K562 (cell line): Measurements from ENCODE around the gene SRGAP3. TPM values are rescaled to one million over a fixed set of nuclear protein-coding genes. Genes with fewer than 3 reads are reported as not detected.

ENCODE experiments used
- ATAC-seq: fragments of 200-7000 bp; cut with Tn5 transposase; 3 replicates; pipeline ENCODE4 v1.9.1; 2020; ENCODE audit warnings: moderate library complexity
- BruUV-seq: library from RNA; stranded (reverse); fragments of 400-500 nt; replicated peaks from 2 replicates; lab custom pipeline; 2021; lab: Mats Ljungman, UMichigan
- CTCF ChIA-PET: fragments of 300-600 bp; formaldehyde crosslinking; extraction: SDS; loops from one replicate; lab custom pipeline; 2021; ENCODE audit warnings: low intra/inter-chr PET ratio; lab: Yijun Ruan, JAX
- POLR2A ChIA-PET: fragments of 300-600, 350-650 bp; sonication (Branson Sonifier 250); formaldehyde crosslinking; extraction: SDS; loops from one replicate; lab custom pipeline; 2021; ENCODE audit warnings: antibody characterized with exemption, inconsistent platforms; lab: Yijun Ruan, JAX
- DNase-seq, 4 experiments: peaks; one replicate each; pipeline versions ENCODE4 v3.0.0 to v3.0.0-alpha.2; 2011 to 2018; ENCODE audit warnings: low spot score in 3 of 4, mixed read lengths in 3 of 4; ENCODE audit errors: extremely low read depth in 1 of 4
- FAIRE-seq: peaks from 2 replicates; lab custom pipeline; 2011; peaks lifted over from hg19 to GRCh38; lab: Jason Lieb, UNC
- H2AFZ ChIP-seq: 2 replicates; pipeline ENCODE4 v1.6.0; 2011; ENCODE audit warnings: low read depth, low read length, control low read depth, inconsistent platforms
- H3K27ac ChIP-seq: fragments of 200-600 bp; 3 replicates; pipeline ENCODE4 v1.8.0; 2011; ENCODE audit warnings: low read depth, mild to moderate bottlenecking, control low read depth, inconsistent platforms, low read length, moderate library complexity, mixed read lengths; ENCODE audit errors: extremely low read depth
- H3K27me3 ChIP-seq, 2 experiments: fragments of 300-600 bp in 1 of 2; 2 replicates in 1 of 2; 3 replicates in 1 of 2; pipeline versions ENCODE4 v1.6.0 to v1.8.0; 2011; ENCODE audit warnings: inconsistent platforms in 2 of 2, low read length in 2 of 2, mild to moderate bottlenecking in 1 of 2, mixed read lengths in 1 of 2, moderate library complexity in 1 of 2; ENCODE audit not compliant: control insufficient read depth in 2 of 2, insufficient read depth in 2 of 2
- H3K36me3 ChIP-seq: fragments of 300-600 bp; 3 replicates; pipeline ENCODE4 v1.8.0; 2011; ENCODE audit warnings: mild to moderate bottlenecking, low read length, inconsistent platforms; ENCODE audit not compliant: control insufficient read depth, insufficient read depth
- H3K4me1 ChIP-seq, 2 experiments: fragments of 200-600 bp in 1 of 2; replicated peaks in 1 of 2; 2 replicates in 1 of 2; 3 replicates in 1 of 2; pipeline versions ENCODE4 v1.5.1 to v1.8.0; 2011; ENCODE audit warnings: inconsistent platforms in 2 of 2, low read length in 2 of 2, mild to moderate bottlenecking in 1 of 2, mixed read lengths in 1 of 2, moderate library complexity in 1 of 2; ENCODE audit not compliant: control insufficient read depth in 2 of 2, insufficient read depth in 2 of 2
- H3K4me2 ChIP-seq: 2 replicates; pipeline ENCODE4 v1.6.1; 2011; ENCODE audit warnings: low read length, control low read depth, inconsistent platforms, mixed read lengths; ENCODE audit not compliant: insufficient read depth
- H3K4me3 ChIP-seq: fragments of 200-600 bp; sonication (generic), shearing (Covaris generic); 2 replicates; pipeline ENCODE4 v1.5.1; 2016; ENCODE audit warnings: control low read depth, inconsistent platforms
- H3K79me2 ChIP-seq: fragments of 200-600 bp; 3 replicates; pipeline ENCODE4 v1.8.0; 2011; ENCODE audit warnings: low read length, inconsistent platforms; ENCODE audit not compliant: control insufficient read depth, insufficient read depth
- H3K9ac ChIP-seq, 2 experiments: 2 replicates each; pipeline versions ENCODE4 v1.6.0 to v1.6.1; 2011; ENCODE audit warnings: low read depth in 2 of 2, low read length in 2 of 2, control low read depth in 1 of 2, inconsistent platforms in 1 of 2, mild to moderate bottlenecking in 1 of 2, mixed read lengths in 1 of 2; ENCODE audit not compliant: insufficient read depth in 1 of 2
- H3K9me1 ChIP-seq: one replicate; pipeline ENCODE4 v1.6.0; 2011; ENCODE audit warnings: inconsistent platforms, mild to moderate bottlenecking, low read length, moderate library complexity; ENCODE audit not compliant: control insufficient read depth, insufficient read depth
- H3K9me3 ChIP-seq: replicated peaks from 2 replicates; pipeline ENCODE4 v1.5.1; 2011; ENCODE audit warnings: low read depth, low read length, inconsistent platforms; ENCODE audit not compliant: control insufficient read depth, insufficient read depth
- H4K20me1 ChIP-seq: replicated peaks from 2 replicates; pipeline ENCODE4 v1.6.1; 2011; ENCODE audit warnings: low read length, inconsistent platforms, mixed read lengths; ENCODE audit not compliant: control insufficient read depth, insufficient read depth
- CBX5 ChIP-seq: IDR thresholded peaks from 2 replicates; pipeline ENCODE4 v1.6.1; 2014; ENCODE audit warnings: low read depth, borderline replicate concordance
- FOXO4 ChIP-seq: fragments of 450-650 bp; formaldehyde crosslinking; IDR thresholded peaks from 2 replicates; pipeline ENCODE4 v1.4.0; 2020; ENCODE audit warnings: mild to moderate bottlenecking, moderate library complexity
- KLF6 ChIP-seq: fragments of 250-450 bp; sonication (Bioruptor Pico); IDR thresholded peaks from 2 replicates; pipeline ENCODE4 v1.4.0; 2020; ENCODE audit warnings: mild to moderate bottlenecking, moderate library complexity, borderline replicate concordance
- MEF2A ChIP-seq: IDR thresholded peaks from 2 replicates; pipeline ENCODE4 v1.6.1; 2011; ENCODE audit warnings: low read depth, mild to moderate bottlenecking, low read length, moderate library complexity; ENCODE audit not compliant: control insufficient read depth
- NONO ChIP-seq, 2 experiments: fragments of 200-400 bp in 1 of 2; fragments of 450-650 bp in 1 of 2; formaldehyde crosslinking in 1 of 2; IDR thresholded peaks; 2 replicates each; pipeline ENCODE4 v1.6.1; 2017; ENCODE audit warnings: low read depth in 2 of 2, mild to moderate bottlenecking in 2 of 2, moderate library complexity in 2 of 2, low read length in 1 of 2
- PCBP2 ChIP-seq: fragments of 200-400 bp; formaldehyde crosslinking; IDR thresholded peaks from 2 replicates; pipeline ENCODE4 v1.6.1; 2018; ENCODE audit warnings: low read length, low read depth, mild to moderate bottlenecking, moderate library complexity; ENCODE audit not compliant: poor library complexity, severe bottlenecking
- SAP30 ChIP-seq: fragments of 200-600 bp; sonication (generic); IDR thresholded peaks from 2 replicates; pipeline ENCODE4 v1.6.1; 2012; ENCODE audit warnings: borderline replicate concordance, low read depth, mild to moderate bottlenecking, moderate library complexity, low read length, control low read depth, inconsistent platforms; ENCODE audit not compliant: insufficient read depth, poor library complexity, severe bottlenecking
- SREBF1 ChIP-seq: fragments of 150-350 bp; IDR thresholded peaks from 2 replicates; pipeline ENCODE4 v1.6.1; 2014; ENCODE audit warnings: antibody characterized with exemption, low read depth, low read length, borderline replicate concordance
- TCF7L2 ChIP-seq: fragments of 150-350 bp; IDR thresholded peaks from 2 replicates; pipeline ENCODE4 v1.6.1; 2016; ENCODE audit warnings: low read depth, mild to moderate bottlenecking, low read length, moderate library complexity
- ZNF217 ChIP-seq: sonication (generic); formaldehyde crosslinking; IDR thresholded peaks from 2 replicates; pipeline ENCODE4 v1.8.0; 2022; ENCODE audit warnings: mild to moderate bottlenecking, missing genetic modification reagents
- ZNF280B ChIP-seq: fragments of 250-450 bp; sonication (Bioruptor Pico); IDR thresholded peaks from 2 replicates; pipeline ENCODE4 v1.5.1; 2021; ENCODE audit warnings: mild to moderate bottlenecking
- WGBS: fragments of 100-300 bp; shearing (Covaris generic); methylation state at CpG from one replicate; pipeline ENCODE4 v1.1.6; 2016; ENCODE audit warnings: low coverage, mixed read lengths; ENCODE audit not compliant: insufficient coverage; ENCODE audit errors: missing lambda C conversion rate; 5-methylcytosine and 5-hydroxymethylcytosine counted together
- in situ Hi-C: fragments of 300-500 bp; cut with MboI; formaldehyde crosslinking; loops from 4 replicates; pipeline ENCODE4 v1.15.0; 2018; ENCODE audit warnings: inconsistent platforms, mixed read lengths
- intact Hi-C: fragments of 100-400 bp; cut with micrococcal nuclease; formaldehyde crosslinking; loops from 2 replicates; pipeline ENCODE4 v1.14.2; 2022
- polyA plus RNA-seq, 8 experiments: library from polyadenylated mRNA; depleted of rRNA in 4 of 8; stranded (reverse) in 5 of 8; unstranded in 3 of 8; fragments of >200 nt; fragmentation: Nextera tagmentation in 2 of 8; fragmentation: Illumina TruSeq in 1 of 8; extraction: Ambion mirVana in 2 of 8; extraction: Trizol in 1 of 8; gene quantifications; 2 replicates each; pipeline versions ENCODE4 v1.2.1 to v1.2.3, GENCODE V29; 2011 to 2014; ENCODE audit warnings: inconsistent platforms in 1 of 8, missing spikeins in 1 of 8
- total RNA-seq, 7 experiments: library from RNA; depleted of rRNA in 6 of 7; stranded (reverse); fragments of >200 nt in 6 of 7; fragmentation: Illumina TruSeq in 2 of 7; extraction: Trizol in 2 of 7; gene quantifications; 2 replicates each; pipeline versions ENCODE4 v1.2.1 to v1.2.3, GENCODE V29; 2011 to 2021; ENCODE audit warnings: low replicate concordance in 1 of 7

SRGAP3 gene
- total and polyA plus RNA-seq, 9 of the 15 experiments (the other 6 are each of a cell fraction or from before 2014, with no cell fraction given): 0.11 to 0.85 (median 0.35) TPM; not detected in 2

GRCh38 chr3:9028134-9028533, 221.3 kb downstream of the SRGAP3 start:
- DNase-seq (no peak), FAIRE-seq (no peak), ATAC-seq (no peak)
- POLR2A ChIA-PET: no interaction called here
- intact Hi-C loops (no loop called here), in situ Hi-C loops (no loop called here)
- Histone ChIP-seq H4K20me1 (no peaks in the 10 kb centered on the region), H3K36me3 (no peaks in the 10 kb centered on the region), H3K9me3 (no peaks in the 10 kb centered on the region), H3K4me1 (no peaks in the 10 kb centered on the region), H3K4me3 (no peak overlapping the region), H2AFZ (no peak overlapping the region), H3K9me1 (no peaks in the 10 kb centered on the region), H3K79me2 (no peaks in the 10 kb centered on the region), H3K4me2 (no peak overlapping the region), H3K27me3 (peaks cover 13 to 42% of the 10 kb centered on the region in 2 experiments; a peak in 4 of 5 replicates), H3K27ac (no peak overlapping the region), H3K9ac (no peak overlapping the region)
- no TSS peak for BruUV-seq
- CTCF ChIA-PET: no interaction called here
- TF ChIP-seq SREBF1 (no peak), CBX5 (no peak), MEF2A (no peak), ZNF217 (CRISPR knock-in tag) (no peak)
- WGBS: 0% methylated on average over 5 of the region's 5 CpGs

DNA sequence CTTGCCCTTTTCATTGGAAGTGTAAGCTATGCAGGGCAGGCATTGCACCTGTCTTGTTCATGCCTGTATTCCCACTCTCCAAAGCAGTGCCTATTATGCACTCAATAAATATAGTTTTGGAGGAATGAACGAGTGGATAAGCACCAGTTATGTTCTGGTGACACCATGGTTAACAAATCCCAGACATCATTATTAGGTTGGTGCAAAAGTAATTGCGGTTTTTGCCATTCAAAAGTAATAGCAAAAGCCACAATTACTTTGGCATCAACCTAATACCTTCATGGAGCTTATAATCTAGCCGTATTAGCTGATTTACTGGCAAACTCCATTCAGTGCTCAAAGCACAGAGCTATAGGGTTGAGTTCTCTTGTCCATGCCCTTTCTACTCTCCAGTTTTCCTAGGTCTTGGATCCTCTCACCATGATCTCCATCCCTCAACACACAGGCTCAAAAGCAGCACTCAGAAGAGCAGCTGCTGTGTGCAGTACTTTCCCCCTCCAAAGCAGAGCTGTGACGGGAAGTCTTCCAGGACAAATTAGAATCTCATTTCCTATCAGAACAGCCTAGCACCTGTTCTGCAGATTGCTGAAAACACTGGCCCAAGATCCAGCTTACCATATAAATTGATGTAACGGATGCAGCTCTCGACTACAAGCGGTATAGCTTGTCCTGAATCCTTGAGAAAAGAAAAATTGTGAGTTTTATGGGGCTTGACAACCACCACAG, 223.0 kb downstream of the SRGAP3 start:
- BruUV-seq: no TSS peak
- Histone ChIP-seq H2AFZ (no peak overlapping the region), H3K79me2 (no peaks in the 10 kb centered on the region), H4K20me1 (no peaks in the 10 kb centered on the region), H3K27me3 (peaks cover 10 to 51% of the 10 kb centered on the region in 2 experiments; a peak in 4 of 5 replicates), H3K36me3 (no peaks in the 10 kb centered on the region), H3K27ac (no peak overlapping the region), H3K4me1 (no peaks in the 10 kb centered on the region), H3K4me2 (no peak overlapping the region), H3K9me1 (no peaks in the 10 kb centered on the region), H3K4me3 (no peak overlapping the region), H3K9me3 (no peaks in the 10 kb centered on the region), H3K9ac (no peak overlapping the region)
- WGBS: 1% methylated on average over 7 of the region's 7 CpGs
- POLR2A ChIA-PET: interaction anchor here (0.6 to 0.9 kb wide), 3 partner anchors 11 to 164 kb away, joined by 3 read pairs; no protein-coding TSS in a partner anchor
- ATAC-seq (no peak), DNase-seq (no peak), FAIRE-seq (no peak)
- intact Hi-C loops (no loop called here), in situ Hi-C loops (no loop called here)
- CTCF ChIA-PET: no interaction called here
- TF ChIP-seq FOXO4 (no peak), ZNF280B (CRISPR knock-in tag) (no peak), NONO (IDR thresholded peaks at IDR 0.05; ENCODE audit: low read depth in 2 of 2, low read length in 1 of 2) (no peak), TCF7L2 (no peak), SAP30 (no peak), KLF6 (CRISPR knock-in tag) (no peak), PCBP2 (no peak)
